PC-3 (cell line): Measurements from ENCODE around the gene KNDC1.

Experiments used
- CTCF ChIP-seq: fragments of 300-600 bp; sonication (generic); conservative IDR thresholded peaks from 2 replicates; pipeline ENCODE4 v1.5.1; 2017; ENCODE audit warnings: antibody characterized with exemption, low read depth, mild to moderate bottlenecking, low read length
- EZH2 ChIP-seq: fragments of 300-600 bp; sonication (generic); IDR thresholded peaks from one replicate; pipeline ENCODE4 v1.6.1; 2017; ENCODE audit warnings: antibody characterized with exemption, mild to moderate bottlenecking, low read length; ENCODE audit not compliant: unreplicated experiment
- EZH2phosphoT487 ChIP-seq: fragments of 300-600 bp; sonication (generic); IDR thresholded peaks from 2 replicates; pipeline ENCODE4 v1.6.1; 2018; ENCODE audit warnings: mild to moderate bottlenecking, antibody characterized with exemption, low read length, borderline replicate concordance

- no peak for TF ChIP-seq EZH2
- TF ChIP-seq CTCF: no peak
- no peak for TF ChIP-seq EZH2phosphoT487
These were observed 28.1 kb downstream of the KNDC1 start for GRCh38 chr10:133187906-133188681.
